SH-SY5Y (cell line): ENCODE data around the gene DCDC2.

Experiments
- GATA2 ChIP-seq: IDR thresholded peaks from 2 replicates; pipeline ENCODE4 v1.6.1; 2011; ENCODE audit warnings: mild to moderate bottlenecking, low read depth, low read length
- GATA3 ChIP-seq: IDR thresholded peaks from 2 replicates; pipeline ENCODE4 v1.6.1; 2011; ENCODE audit warnings: low read depth, mild to moderate bottlenecking, low read length, moderate library complexity

The DCDC2 gene

DNA sequence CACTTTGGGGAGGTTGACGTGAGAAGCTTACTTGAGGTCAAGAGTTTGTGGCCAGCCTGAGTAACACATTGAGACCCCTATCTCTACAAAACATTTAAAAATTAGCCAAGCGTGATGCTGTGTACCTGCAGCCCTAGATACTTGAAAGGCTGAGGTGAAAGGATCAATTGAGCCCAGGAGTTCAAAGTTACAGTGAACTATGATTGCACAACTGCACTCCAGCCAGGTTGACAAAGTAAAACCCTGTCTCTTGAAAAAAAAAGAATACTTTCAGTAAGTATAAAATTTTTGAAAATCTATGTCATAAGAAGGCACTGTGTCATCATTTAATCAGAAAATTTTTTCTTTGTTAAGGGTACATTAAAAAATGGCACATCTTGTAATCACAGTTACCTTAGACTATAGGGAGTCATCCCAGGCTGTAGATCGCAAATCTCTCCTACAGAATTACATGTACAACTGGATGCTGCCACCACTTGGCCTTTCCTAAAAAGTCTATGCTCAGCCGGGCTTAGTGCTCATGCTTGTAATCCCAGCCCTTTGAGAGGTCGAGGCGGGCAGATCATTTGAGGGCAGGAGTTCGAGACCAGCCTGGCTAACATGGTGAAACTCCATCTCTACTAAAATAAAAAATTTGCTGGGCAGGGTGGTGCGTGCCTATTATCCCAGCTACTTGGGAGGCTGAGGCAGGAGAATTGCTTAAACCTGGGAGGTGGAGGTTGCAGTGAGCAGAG lies 27.8 kb upstream of the DCDC2 start:
- TF ChIP-seq GATA2: no peak
- no peak for TF ChIP-seq GATA3

DNA sequence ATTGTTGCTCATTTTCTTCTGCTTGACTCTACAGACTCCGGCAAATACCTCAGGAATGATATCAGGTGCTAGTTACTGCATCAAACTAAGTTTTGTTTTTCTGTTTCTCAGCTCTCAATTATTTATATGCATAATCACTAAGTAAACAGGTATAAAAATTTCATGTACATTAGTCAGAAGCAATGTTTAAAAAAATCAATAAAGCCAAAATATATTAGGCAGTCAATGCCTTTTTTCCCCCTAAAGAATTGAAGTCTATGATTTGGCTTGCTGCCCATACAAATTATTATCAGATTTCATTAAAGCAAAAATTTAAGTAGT lies 24.3 kb upstream of the DCDC2 start:
- TF ChIP-seq GATA3 (no peak), GATA2 (no peak)

GRCh38 chr6:24381476-24382219 lies 23.8 kb upstream of the DCDC2 start:
- TF ChIP-seq GATA2 (no peak), GATA3 (no peak)

DNA sequence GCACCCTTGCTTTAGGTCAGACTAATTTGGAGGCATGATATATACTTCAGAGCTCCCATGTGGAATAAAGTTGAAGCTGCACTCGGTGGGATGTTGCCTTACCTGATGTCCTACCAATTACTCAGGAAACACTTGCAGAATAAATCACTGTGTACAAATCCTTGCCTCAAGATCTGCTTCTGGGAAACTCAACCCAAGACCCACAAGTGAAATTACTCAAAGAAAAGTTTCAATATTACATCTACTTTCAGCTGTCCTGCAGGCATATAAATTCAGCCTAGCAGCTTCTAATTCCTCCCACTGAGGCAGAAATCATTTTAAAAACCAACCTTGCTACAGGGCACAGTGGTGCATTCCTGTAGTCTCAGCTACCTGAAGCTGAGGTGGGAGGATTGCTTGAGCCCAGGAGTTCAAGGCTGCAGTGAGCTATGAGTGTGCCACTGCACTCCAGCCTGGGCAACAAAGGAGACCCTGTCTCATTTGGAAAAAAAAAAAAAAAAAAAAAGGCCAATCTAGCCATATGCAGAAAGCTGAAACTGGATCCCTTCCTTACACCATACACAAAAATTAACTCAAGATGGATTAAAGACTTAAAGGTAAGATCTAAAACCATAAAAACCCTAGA lies 20.7 kb upstream of the DCDC2 start:
- TF ChIP-seq GATA2 (no peak), GATA3 (no peak)

- TF ChIP-seq GATA2: no peak
These were observed 19.0 kb upstream of the DCDC2 start for GRCh38 chr6:24376871-24377270.

- TF ChIP-seq GATA2: no peak
- TF ChIP-seq GATA3: no peak
These were observed 16.8 kb upstream of the DCDC2 start for GRCh38 chr6:24374612-24375011.

DNA sequence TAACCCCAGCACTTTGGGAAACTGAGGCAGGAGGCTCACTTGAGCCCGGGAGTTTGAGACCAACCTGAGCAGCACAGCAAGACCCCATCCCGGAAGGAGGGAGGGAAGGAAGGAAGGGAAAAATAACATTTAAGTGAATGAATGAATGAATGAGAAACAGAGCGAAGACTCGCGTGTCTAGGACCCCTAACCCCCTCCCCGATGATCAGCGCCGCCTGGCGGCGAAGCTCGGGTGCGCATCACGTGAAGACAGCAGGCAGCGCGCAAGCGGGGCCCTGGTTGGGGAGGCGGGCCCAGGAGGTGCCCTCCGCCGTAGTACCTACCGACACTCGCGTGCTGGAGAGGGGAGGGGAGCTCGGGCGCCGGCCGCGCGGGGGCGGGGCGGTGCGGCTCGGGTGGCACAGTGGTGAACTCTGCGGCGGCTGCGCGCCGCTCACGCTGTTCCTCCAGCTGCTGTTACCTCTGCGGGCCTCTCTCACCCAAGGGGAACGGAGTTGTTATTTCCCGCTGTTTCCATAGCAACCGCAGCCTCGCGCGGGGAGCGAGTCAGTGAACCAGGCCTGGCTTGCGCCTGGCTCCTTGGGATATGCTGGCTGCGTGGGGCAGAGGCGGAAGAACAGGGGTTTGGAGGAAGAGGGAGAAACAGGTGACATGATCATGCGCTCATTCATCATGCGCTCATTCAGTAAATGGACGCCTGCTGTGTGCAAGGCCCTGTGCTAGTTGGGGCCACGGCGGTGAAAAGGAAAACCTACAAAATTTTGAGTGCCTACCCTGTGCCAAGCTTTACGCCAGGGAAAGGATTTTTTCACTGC lies 2.0 kb upstream of the DCDC2 start:
- TF ChIP-seq GATA3: no peak
- no peak for TF ChIP-seq GATA2

DNA sequence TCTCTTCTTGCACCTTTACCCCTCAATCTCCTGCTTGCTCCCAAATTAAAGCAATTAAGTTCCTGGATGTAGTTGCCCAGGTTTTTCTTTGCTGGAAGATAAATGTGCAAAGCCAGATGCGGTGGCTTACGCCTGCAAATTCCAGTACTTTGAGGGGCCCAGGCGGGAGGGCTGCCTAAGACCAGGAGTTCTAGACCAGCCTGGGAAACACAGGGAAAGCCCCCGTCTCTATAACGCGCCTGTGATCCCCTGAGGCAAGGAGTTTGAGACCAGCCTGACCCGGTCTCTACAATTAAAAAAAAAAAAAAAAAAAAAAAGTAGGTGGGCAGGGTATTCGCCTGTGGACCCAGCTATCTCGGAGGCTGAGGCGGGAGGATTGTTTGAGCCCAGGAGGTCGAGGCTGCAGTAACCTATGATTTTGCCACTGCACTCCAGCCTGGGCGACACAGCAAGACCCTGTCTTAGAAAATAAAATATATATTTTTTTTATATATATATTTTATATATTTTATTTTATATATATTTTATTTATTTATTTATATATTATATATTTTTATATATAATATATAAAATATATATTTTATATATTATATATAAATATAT lies 461 bp upstream of the DCDC2 start:
- TF ChIP-seq GATA2 (no peak), GATA3 (no peak)

- no peak for TF ChIP-seq GATA2
- TF ChIP-seq GATA3: no peak
These were observed 1.4 kb downstream of the DCDC2 start for GRCh38 chr6:24356310-24356973.

DNA sequence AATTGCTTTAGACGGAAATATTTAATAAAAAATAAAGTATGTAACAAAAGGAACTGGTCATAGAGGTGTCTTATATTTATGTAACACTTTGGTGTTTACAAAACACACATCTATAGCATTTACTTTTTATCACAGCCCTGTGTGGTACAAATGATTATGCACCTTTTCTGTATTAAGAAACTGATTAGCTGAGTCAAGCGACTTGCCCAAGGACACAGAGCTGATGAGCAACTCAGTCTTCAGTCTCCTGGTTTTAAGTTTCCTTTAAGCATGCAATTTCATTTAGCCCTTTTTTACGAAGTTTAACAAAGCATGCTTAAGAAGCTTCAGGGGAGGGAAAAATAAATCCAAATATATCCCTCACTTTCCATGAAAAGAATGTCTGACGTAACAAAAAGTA lies 2.5 kb downstream of the DCDC2 start:
- TF ChIP-seq GATA3: no peak
- no peak for TF ChIP-seq GATA2

DNA sequence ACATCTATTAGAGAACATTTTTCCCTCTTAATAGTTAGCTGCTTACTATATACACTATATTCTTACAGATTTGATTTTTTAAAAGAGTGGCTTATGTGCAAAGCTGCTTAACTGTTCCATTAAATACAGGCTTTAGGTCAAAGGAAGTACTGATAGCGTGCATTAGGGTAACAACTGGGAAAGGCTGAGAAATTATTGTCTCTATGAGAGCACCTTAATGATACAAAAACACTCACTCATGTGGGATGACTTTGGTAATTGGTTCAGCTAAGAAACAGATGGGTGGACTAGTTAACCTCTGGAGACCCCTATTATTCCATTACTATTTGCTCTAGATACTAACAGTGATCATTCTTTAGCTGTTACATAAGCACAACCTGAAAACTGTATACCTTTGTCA lies 4.0 kb downstream of the DCDC2 start:
- no peak for TF ChIP-seq GATA2
- no peak for TF ChIP-seq GATA3

- no peak for TF ChIP-seq GATA2
- TF ChIP-seq GATA3: no peak
These were observed 5.4 kb downstream of the DCDC2 start for GRCh38 chr6:24352434-24352833.

GRCh38 chr6:24344976-24345375 lies 12.9 kb downstream of the DCDC2 start:
- TF ChIP-seq GATA3: no peak
- no peak for TF ChIP-seq GATA2
